ENCODE data around the gene TMEM80.

Gene TMEM80

DNA sequence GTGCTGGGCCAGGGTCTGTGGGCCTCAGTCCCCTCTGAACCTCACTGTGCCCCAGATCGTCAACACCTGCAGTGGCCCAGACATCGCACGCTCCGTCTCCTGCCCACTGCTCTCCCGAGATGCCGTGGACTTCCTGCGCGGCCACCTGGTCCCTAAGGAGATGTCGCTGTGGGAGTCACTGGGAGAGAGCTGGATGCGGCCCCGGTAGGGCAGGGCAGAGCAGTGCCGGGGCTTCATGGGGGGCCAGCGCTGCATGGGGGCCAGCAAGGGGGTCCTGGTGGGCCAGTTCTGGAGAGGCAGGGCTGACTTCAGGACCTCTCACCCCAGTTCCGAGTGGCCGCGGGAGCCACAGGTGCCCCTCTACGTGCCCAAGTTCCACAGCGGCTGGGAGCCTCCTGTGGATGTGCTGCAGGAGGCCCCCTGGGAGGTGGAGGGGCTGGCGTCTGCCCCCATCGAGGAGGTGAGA lies 26.8 kb downstream of the TMEM80 start:
- TF ChIP-seq, protein P1, sequence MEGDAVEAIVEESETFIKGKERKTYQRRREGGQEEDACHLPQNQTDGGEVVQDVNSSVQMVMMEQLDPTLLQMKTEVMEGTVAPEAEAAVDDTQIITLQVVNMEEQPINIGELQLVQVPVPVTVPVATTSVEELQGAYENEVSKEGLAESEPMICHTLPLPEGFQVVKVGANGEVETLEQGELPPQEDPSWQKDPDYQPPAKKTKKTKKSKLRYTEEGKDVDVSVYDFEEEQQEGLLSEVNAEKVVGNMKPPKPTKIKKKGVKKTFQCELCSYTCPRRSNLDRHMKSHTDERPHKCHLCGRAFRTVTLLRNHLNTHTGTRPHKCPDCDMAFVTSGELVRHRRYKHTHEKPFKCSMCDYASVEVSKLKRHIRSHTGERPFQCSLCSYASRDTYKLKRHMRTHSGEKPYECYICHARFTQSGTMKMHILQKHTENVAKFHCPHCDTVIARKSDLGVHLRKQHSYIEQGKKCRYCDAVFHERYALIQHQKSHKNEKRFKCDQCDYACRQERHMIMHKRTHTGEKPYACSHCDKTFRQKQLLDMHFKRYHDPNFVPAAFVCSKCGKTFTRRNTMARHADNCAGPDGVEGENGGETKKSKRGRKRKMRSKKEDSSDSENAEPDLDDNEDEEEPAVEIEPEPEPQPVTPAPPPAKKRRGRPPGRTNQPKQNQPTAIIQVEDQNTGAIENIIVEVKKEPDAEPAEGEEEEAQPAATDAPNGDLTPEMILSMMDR (IDR thresholded peaks at IDR 0.05), result no peak
- H3K4me3 ChIP-seq, result no peak overlapping the region
- peaks cover 0 to 74% of the 10 kb centered on the region in 2 donors for H3K27me3 ChIP-seq
- DNase-seq, result no peak
- H3K27ac ChIP-seq, result no peak overlapping the region
- no peaks in the 10 kb centered on the region for H3K9me3 ChIP-seq
- intact Hi-C loops (cut with DNase I; ENCODE audit: low total_unique reads), result loop anchor here (5.0 kb wide), 1 partner anchor 60 kb away; no protein-coding TSS in a partner anchor
- H3K4me1 ChIP-seq, result peaks cover 0 to 42% (median 35%) of the 10 kb centered on the region in 4 donors
- H3K36me3 ChIP-seq, result peaks cover 0 to 44% (median 0%) of the 10 kb centered on the region in 3 donors

DNA sequence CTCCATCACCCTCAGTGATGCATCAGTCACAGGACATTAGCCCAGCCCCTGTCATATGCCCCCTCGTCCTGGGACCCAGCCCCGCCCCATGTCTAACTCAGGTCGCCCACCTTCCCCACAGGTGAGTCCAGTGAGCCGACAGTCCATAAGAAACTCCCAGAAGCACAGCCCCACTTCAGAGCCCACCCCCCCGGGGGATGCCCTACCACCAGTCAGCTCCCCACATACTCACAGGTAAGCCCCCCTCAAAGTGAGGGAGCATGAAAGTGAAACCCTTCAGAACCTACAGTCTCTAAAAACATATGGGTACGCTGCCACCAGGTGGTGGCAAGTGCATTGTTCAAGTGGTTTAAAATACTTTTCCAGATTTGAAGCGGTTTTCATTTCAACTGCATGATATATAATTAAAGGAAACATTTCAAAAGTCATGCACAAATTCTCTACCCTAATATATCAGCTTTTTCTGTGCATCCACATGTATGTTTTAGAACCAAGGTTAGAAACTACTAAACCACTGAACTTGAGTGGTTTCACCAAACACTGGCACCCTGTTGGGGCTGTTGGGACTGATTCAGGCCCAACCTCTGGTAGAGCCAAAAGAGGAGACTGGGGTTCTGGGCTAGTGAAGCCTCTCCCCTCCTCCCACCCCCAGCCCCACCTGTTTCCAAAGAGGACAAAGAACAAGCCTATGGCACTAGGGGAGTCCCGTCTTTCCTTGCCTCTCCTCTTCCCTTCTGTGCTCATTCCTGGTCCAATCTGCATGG lies 27.7 kb downstream of the TMEM80 start:
- peaks cover 0 to 51% (median 44%) of the 10 kb centered on the region in 4 donors for H3K4me1 ChIP-seq
- peaks cover 0 to 44% (median 0%) of the 10 kb centered on the region in 3 donors for H3K36me3 ChIP-seq
- no peak for DNase-seq
- intact Hi-C loops (cut with DNase I; ENCODE audit: low total_unique reads), result loop anchor here (5.0 kb wide), 1 partner anchor 61 kb away; no protein-coding TSS in a partner anchor
- H3K27ac ChIP-seq, result no peak overlapping the region
- peaks cover 0 to 74% of the 10 kb centered on the region in 2 donors for H3K27me3 ChIP-seq
- H3K4me3 ChIP-seq, result no peak overlapping the region
- no peaks in the 10 kb centered on the region for H3K9me3 ChIP-seq
- TF ChIP-seq, protein P1 (IDR thresholded peaks at IDR 0.05), result peak; percentile 70 to 79

DNA sequence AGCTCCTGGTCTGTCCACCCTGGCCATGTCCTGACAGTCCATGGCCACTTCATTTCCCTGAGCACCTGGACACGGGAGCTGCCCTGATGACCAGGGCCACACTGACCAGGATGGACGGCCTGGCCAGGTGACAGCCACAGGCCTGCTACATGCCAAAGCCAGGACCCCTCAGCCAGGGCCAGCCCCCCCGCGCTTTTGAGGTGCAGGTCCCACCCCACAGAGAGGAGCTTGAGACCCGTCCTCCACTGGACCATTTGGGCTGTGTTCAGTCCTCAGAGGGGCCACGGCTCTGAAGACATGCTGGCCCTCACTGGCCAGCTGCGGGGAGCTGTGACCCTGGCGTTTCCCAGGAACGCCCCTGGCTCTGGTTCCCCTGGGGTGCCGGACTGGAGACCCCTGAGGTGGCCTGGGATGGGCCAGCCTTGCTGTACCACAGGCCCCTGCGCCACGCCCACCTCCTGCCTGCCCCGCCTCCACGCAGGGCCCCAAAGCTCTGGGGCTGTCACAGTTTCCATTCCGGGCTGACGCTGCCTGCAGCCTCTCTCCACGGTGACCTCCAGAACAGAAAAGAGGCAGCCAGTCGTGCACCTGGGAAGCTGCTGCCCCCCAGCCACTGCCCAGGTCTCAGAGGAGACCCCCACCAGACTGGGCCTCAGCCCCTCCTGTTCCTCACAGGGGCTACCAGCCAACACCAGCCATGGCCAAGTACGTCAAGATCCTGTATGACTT lies 28.6 kb downstream of the TMEM80 start:
- H3K4me1 ChIP-seq, result peaks cover 0 to 60% (median 50%) of the 10 kb centered on the region in 4 donors
- no peaks in the 10 kb centered on the region for H3K9me3 ChIP-seq
- H3K4me3 ChIP-seq, result no peak overlapping the region
- DNase-seq, result no peak
- TF ChIP-seq, protein P1 (IDR thresholded peaks at IDR 0.05), result no peak
- H3K27me3 ChIP-seq, result peaks cover 0 to 72% of the 10 kb centered on the region in 2 donors
- intact Hi-C loops (cut with DNase I; ENCODE audit: low total_unique reads), result loop anchor here (5.0 kb wide), 1 partner anchor 62 kb away; no protein-coding TSS in a partner anchor
- H3K36me3 ChIP-seq, result peaks cover 0 to 44% (median 0%) of the 10 kb centered on the region in 3 donors
- no peak overlapping the region for H3K27ac ChIP-seq

DNA sequence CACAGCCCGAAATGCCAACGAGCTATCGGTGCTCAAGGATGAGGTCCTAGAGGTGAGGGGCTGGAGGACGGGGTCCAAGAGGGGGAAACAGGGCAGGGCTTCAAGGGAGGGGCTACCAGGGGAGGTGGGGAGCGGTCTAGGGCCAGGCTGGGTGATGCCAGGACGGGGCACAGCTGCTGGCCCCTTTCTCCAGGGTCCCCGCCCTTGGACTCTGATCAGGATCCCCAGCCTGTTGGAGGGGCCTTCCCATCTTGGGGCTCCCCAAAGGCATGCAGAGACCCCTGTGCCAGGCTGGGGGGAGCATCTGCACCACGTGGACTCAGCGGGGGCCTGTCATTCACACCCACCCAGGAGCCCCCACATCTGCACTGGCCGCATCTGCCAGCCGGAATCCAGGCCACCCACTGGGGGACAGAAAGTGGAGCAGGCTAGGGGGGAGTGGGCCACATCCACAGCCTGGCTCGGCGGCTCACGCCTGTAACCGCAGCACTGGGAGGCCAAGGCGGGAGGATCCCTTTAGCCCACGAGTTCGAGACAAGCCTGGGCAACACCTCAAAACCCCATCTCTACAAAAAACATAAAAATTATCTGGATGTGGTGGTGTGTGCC lies 29.3 kb downstream of the TMEM80 start:
- H3K4me3 ChIP-seq, result no peak overlapping the region
- no peaks in the 10 kb centered on the region for H3K9me3 ChIP-seq
- DNase-seq, result no peak
- TF ChIP-seq, protein P1 (IDR thresholded peaks at IDR 0.05), result no peak
- peaks cover 0 to 65% of the 10 kb centered on the region in 2 donors for H3K27me3 ChIP-seq
- H3K4me1 ChIP-seq, result peaks cover 0 to 64% (median 50%) of the 10 kb centered on the region in 4 donors
- H3K36me3 ChIP-seq, result peaks cover 0 to 44% (median 0%) of the 10 kb centered on the region in 3 donors
- H3K27ac ChIP-seq, result no peak overlapping the region
- intact Hi-C loops (cut with DNase I; ENCODE audit: low total_unique reads), result loop anchor here (5.0 kb wide), 1 partner anchor 63 kb away; no protein-coding TSS in a partner anchor

DNA sequence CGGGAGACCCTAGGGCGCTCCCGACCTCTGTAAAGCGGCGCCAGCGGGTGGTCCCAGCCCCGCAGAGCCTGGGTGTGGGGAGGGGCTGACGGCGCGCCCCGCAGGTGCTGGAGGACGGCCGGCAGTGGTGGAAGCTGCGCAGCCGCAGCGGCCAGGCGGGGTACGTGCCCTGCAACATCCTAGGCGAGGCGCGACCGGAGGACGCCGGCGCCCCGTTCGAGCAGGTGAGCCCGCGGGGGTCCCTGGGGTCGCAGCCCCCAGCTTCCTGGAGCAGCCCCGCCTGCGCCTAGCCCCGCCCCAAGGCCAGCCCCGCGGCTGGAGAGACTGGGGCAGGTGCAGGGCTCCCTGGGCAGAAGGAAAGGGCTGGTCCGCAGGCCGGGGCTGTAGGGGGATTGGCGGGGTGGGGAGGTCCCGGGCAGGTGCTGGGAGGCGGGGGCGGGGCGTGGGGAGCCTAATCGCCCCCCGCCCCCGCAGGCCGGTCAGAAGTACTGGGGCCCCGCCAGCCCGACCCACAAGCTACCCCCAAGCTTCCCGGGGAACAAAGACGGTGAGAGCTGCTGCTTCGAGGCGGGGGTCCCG lies 30.1 kb downstream of the TMEM80 start:
- intact Hi-C loops (cut with DNase I; ENCODE audit: low total_unique reads), result no loop called here
- Histone ChIP-seq H3K9me3 (no peaks in the 10 kb centered on the region), H3K4me3 (peak overlapping the region; percentile 21 to 24), H3K27ac (peak overlapping the region in 1 of 2 donors; percentile 66), H3K4me1 (peaks cover 0 to 59% (median 46%) of the 10 kb centered on the region in 4 donors), H3K36me3 (peaks cover 0 to 36% (median 0%) of the 10 kb centered on the region in 3 donors), H3K27me3 (peaks cover 0 to 59% of the 10 kb centered on the region in 2 donors)
- TF ChIP-seq, protein P1 (IDR thresholded peaks at IDR 0.05), result no peak
- DNase-seq, result no peak

Data from tibial artery (tissue), 4 donors.